GM21390 (cell line): ENCODE results near the gene OR4F15.

Experiments used
- ATAC-seq: cut with Tn5 transposase; IDR thresholded peaks from one replicate; pipeline ENCODE4 v1.9.1; 2021; ENCODE audit not compliant: unreplicated experiment

OR4F15 gene

GRCh38 chr15:101803676-101804075, 8.3 kb upstream of the OR4F15 start:
- no peak for ATAC-seq

GRCh38 chr15:101804375-101804774, 7.6 kb upstream of the OR4F15 start:
- ATAC-seq = no peak

- no peak for ATAC-seq
Measured at GRCh38 chr15:101804941-101805340, 7.1 kb upstream of the OR4F15 start.

GRCh38 chr15:101805605-101806345, 6.2 kb upstream of the OR4F15 start:
- ATAC-seq = no peak

- no peak for ATAC-seq
Measured at GRCh38 chr15:101807345-101807945, 4.6 kb upstream of the OR4F15 start.

GRCh38 chr15:101808201-101808600, 3.8 kb upstream of the OR4F15 start:
- ATAC-seq = no peak

- ATAC-seq = no peak
Measured at GRCh38 chr15:101810456-101810855, 1.5 kb upstream of the OR4F15 start.

GRCh38 chr15:101810876-101811275, 1.1 kb upstream of the OR4F15 start:
- ATAC-seq = no peak

GRCh38 chr15:101813803-101814534, 2.0 kb downstream of the OR4F15 start:
- no peak for ATAC-seq

- no peak for ATAC-seq
Measured at GRCh38 chr15:101820781-101821180, 8.8 kb downstream of the OR4F15 start.

GRCh38 chr15:101827257-101827656, 15.3 kb downstream of the OR4F15 start:
- ATAC-seq = no peak

- ATAC-seq = no peak
Measured at GRCh38 chr15:101828774-101829173, 16.8 kb downstream of the OR4F15 start.

- no peak for ATAC-seq
Measured at GRCh38 chr15:101841656-101842055, 29.7 kb downstream of the OR4F15 start.

- no peak for ATAC-seq
Measured at GRCh38 chr15:101844916-101845315, 32.9 kb downstream of the OR4F15 start.

- no peak for ATAC-seq
Measured at GRCh38 chr15:101852356-101852755, 40.4 kb downstream of the OR4F15 start.
